Left renal cortex interstitium (tissue), 4 donors: ENCODE measurements around the gene FUZ. TPM values are rescaled to one million over a fixed set of nuclear protein-coding genes. Genes with fewer than 3 reads are reported as not detected.
A peak's percentile ranks its signal among the peaks of the same experiment; 100 is the strongest.

ENCODE experiments used
- DNase-seq, 4 donors: peaks; one replicate each; pipeline ENCODE4 v3.0.0-alpha.2; 2013; ENCODE audit warnings: low read depth in 4 of 4, low spot score in 2 of 4, missing footprints in 1 of 4
- polyA plus RNA-seq, 4 donors: library from polyadenylated mRNA; unstranded; fragments of 120-200 nt; gene quantifications; one replicate each; pipeline ENCODE4 v1.2.1, GENCODE V29; 2013; ENCODE audit not compliant: insufficient read length in 4 of 4

Gene FUZ
- polyA plus RNA-seq, 4 donors, result 30.8 to 46.3 (median 39.4) TPM

DNA sequence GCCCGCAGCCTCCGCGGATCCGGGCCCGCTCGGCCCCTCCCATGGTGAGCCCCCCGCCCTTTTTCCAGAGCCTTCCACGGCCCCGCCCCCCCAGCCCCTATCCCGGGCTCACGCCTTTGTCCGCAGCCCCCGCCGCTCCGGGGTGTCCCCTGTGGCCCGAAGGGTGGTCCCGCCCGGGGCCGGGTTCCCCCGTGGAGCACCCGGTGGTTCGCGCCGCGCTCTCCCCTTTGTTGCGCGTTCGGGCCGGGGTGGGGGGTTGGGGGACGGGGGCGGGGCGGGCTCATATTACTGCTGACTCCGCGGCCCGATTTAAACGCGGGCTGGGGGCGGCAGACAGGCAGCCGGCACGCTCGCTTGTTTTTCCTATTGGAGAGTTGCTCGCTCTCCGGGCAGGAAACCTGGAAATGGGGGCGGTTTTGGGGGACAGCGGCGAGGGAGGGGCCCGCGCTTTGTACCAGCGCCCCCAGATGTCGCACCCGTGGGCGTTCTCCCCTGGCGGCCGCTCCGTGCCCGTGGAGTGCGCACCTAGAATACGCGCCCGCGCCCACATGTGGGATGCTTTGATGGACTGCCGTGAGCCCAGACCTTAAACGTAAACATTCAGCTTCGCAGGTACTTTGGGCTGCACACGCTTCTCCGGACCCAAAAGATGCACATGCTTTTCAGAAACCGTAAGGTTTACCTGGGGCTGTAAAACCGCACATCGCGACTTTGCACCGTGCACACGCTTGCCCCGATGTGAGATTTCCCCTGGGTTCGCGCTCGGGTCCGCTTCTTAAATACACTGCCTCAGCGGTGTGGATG is 38.6 kb upstream of the FUZ start:
- DNase-seq, result peak in 1 of 4 donors; percentile 31

DNA sequence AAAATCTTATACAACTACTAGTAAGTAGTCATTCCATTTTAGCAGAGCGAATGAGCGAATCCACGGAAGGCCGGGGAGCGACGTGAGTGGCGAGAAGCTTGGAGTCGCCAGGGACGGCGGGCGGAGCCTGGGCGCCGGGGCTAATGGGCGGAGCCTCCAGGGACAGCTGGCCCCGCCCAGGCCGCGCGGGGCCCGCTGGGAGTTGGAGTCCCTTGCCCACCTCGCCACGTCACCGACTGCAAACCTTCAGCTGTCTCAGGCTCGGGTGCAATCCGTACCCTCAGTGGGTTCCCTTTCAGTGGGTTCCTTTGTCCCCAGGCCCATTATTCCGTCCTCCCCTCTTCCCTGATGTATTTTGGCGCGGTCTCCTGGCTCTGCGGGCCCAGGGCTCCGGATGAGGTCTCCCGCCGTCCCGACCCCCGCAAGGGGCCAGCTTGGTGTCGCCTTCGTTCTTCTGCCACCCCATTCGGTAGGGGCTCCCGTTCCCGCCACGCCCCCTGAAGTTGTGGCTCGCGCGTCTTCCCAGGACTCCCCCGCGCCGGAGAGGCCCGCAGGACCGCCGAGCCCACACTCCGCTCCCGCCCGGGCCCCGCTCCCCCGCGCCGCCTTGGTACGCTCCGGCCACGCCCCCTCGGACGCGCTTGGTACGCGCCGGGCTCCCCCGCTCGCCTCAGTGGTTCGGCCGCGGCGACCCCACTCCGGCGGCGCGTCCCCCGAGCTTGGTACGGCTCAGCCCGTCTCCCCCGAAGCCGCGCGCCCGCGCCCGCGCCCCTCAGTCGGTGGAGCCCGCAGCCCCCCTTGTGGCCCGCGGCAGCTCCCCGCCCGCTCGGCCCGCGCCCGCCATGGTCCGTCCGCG is 37.6 kb upstream of the FUZ start, which contains the start of gene PTOV1:
PTOV1 (plus strand) TSS at position 673 of the 856 bp plus-strand sequence.
- DNase-seq, result peak; percentile 79 to 87 (median 82)

DNA sequence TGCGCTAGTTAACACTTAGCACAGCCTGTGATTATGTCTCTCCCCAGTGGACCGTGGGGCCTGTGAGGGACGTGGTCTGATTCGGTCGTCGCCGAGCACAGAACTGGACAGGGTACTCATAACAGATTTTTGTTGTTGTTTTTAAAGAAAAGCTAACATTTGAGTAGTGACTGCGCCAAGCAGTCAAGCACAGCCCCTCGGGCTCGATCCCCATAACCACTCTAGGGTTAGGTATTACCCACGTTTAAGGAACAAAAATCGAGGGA is 37.1 kb upstream of the FUZ start:
- no peak for DNase-seq

DNA sequence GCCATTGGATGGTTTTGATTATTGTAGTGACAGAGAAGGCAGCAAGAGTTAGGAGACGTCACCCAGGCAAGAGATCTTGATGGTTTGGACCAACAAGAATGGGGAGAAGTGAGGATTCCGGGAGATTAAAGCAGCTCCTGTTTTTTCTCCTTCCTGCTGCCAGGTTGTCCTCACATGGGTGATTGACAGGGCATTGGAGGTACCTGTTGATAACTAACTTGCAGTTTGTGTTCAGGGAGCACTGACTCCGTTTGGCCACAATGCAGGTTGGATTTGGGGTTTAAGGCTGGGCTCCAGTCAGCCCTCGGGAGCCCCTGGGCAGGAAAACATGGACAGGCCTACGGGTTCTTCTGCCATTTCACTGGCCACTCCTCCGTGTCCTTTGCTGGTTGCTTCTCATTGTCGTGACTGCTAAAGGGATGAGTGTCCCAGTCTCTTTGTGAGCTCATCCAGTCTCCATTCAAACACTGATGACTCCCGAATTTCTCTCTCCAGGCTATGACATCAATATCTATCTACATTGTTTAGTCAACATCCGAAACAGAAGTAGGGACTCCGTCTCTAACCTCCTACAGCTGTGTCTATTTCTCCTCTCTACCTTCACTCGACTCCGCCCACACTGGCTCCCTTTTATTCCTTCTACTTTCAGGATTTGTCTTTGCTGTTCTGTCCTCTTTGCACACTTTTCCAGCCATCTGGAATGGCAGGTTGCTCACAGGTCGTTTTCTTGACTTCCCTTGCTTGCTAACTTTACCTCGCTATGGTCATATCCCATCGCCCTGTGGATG is 36.5 kb upstream of the FUZ start:
- no peak for DNase-seq

DNA sequence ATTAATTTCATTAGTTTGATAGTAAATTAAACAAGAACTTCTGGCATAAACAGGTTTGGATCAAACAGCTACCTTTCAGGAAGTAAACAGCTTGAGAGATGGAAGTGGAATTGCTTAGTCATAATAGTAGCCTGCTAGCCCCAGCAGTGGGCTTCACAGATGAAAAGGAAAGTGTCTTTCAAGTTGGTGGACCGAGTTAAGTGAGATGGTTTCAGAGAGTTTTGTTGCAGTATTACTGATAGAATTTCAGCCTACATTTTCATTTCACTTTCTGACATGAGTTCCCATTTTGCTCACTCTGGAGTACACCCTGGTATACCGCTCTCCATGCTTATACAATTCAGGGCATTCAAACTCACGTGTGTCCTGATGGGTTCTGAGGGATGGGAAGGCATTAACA is 35.8 kb upstream of the FUZ start:
- no peak for DNase-seq

DNA sequence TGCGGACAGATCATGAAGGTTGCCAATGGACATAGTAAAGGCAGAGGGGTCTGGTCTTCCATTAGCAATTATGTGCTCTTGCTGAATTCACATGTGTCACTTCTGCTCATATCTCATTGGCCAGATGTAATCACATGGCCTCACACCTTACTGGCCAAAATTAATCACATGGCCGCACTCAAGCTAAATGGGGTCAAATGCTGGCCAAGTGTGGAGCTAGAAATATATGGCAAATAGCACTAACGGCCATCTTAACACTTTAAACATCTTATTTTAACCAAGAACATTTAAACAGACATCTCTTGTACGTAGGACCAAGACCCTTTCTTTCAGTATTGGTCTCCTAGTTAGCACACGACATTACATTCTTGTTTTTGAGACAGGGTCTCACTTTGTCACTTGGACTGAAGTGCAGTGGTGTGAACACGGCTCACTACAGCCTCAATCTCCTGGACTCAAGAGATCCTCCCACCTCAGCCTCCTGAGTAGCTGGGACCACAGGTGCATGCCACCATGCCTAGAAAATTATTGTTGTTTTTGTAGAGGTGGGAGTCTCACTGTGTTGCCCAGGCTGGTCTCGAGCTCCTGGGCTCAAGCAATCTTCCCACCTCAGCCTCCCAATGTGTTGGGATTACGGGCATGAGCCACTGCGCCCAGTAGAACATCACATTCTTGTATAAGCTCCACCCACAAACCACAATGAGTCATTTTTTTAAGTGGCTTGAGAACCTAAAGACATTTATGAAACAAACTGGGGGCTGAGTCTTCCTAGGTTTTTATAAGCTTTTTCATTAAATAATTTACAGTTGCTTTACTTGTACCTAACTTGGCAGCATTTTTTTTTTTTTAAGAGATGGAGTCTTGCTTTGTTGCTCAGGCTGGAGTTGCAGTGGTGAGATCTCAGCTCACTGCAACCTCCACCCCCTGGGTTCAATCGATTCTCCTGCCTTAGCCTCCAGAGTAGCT is 34.9 kb upstream of the FUZ start:
- DNase-seq, result no peak

DNA sequence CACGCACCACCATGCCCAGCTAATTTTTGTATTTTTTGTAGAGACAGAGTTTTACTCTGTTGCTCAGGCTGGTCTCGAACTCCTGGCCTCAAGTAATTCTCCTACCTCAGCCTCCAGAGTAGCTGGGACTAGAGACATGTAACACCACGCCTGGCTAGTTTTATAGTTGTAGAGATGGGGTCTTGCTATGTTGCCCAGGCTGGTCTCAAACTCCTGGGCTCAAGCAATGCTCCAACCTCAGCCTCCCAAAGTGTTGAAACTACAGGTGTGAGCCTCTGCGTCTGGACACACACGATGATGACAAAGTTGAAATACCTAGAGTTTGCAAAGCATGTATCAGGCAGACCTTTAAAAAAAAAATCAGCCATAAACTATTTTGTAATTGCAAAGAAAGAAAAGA is 33.3 kb upstream of the FUZ start:
- DNase-seq, result no peak

DNA sequence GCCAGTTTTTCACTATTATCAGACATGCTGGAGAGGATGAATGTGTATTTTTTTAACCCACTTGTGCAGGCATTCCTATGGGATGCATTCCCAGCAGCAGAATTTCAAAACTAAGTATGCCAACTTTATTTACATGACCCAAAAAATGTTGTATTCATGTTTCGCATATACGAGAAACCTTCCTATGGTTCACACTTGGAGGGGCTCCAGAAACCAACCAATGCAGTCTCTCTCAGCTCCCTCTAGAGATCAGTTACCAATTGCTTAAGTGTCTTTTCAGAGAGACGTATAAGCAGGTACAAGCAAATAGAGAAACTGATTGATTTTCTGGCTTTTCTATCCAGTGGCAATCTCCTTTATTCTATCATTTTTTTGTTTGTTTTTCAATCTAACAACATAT is 32.3 kb upstream of the FUZ start:
- DNase-seq, result no peak

DNA sequence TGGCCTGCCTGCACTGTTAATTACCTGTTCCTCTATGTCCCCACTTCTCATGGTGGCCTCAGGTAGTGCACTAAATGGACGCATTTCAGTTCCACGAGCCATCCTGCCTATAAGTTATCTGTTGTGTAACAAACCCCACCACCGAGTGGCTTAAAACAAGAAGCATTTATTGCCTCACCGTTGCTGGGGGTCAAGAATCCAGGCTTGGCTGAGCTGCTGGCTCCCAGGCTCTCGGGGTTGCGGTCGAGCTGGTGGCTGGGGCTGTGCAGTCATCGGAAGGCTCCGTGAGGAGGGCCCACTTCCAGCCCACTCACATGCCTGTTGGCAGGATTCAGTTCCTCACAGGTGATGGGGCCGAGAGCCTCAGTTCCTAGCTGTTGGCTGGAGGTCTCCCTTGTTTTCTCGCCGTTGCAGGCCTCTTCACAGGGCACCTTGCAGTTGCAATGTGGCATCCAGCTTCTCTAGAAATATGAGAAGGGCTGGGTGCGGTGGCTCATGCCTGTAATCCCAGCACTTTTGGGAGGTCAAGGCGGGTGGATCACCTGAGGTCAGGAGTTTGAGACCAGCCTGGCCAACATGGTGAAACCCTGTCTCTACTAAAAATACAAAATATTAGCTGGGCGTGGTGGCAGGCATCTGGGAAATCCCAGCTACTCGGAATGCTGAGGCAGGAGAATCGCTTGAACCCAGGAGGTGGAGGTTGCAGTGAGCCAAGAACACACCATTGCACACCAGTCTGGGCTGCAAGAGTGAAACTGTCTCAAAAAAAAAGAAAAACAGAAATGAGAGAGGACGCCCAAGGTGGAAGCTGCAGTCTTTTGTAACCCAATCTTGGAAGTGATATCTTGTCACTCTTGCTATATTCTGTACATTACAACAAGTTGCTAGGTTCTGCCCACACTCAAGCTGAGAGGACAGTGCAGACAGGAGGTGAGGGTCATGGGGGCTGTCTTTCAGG is 31.3 kb upstream of the FUZ start:
- DNase-seq, result no peak

DNA sequence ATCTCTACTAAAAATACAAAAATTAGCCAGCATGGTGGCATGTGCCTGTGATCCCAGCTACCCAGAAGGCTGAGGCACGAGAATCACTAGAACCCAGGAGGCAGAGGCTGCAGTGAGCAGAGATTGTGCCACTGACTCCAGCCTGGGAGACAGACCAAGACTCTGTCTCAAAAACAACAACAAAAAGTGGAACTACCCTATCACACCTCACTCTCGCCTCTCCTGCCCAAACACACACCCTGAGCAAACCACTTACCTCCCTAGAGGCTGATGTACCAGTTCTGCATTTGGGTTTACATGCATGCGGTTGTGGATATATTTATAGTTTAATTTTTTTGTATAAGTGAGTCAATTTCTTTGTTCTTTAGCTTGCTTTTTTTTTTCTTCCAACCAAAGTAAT is 30.2 kb upstream of the FUZ start:
- no peak for DNase-seq

DNA sequence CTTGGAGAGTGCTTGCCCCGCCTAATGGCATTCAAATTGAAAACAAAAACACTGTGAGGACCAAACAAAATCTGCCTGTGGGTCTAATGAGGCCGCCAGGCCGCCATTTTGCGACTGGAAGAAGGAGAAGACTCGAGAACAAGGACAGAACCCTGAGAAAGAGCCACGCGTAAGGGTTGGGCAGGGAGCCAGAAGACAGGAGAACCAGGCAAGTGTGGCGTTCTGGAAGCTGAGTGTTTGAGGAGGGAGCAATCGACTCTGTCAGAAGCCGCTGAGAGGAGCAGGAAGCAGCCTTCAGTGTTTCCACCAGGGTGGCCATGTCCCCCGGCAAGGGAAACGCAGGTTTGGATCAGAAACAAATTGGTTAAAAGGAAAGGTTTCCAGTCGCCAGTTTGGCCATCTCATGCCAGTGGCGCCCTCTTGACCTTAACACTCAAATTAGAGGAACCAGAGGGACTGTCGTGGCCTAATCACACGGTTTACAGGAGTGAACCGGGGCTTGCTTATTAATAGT is 27.7 kb upstream of the FUZ start:
- DNase-seq, result no peak

DNA sequence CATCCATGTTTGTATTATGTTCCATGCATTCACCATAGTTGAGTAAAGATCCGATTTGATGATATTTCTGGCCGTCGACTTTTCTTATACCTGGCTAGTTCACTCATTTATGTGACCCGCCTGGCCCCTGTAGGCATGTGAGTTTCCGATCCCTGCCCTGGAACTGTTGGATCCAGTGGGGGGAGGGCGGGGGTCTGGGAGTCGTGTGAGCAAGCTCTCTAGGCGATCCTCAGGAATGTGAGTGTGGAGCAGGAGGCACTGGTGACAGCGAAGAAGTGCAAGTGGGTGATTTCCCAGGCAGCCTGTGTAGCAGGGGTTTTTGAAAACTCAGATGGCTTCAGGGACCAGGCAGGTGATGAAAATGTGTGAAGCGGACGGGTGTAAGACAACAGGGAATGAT is 27.2 kb upstream of the FUZ start:
- no peak for DNase-seq

DNA sequence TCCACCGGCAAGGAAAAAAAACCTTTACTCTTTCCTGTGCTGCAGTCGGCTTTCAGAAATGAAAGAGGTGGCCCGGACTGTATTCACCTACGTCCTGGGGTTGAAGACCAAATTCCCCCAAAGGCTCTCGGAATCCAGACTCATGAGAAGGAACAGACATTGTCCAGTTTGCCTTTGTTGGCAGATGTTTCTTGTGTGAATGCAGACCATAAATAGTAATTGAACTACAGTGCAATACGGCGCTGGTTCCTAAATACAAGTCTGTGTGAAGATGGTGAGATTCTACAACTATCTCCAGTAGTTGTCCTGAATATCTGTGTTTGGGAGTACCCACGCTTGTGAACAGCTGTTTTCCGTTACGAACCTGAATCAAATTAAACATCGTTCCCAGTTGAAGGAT is 26.6 kb upstream of the FUZ start:
- DNase-seq, result no peak

DNA sequence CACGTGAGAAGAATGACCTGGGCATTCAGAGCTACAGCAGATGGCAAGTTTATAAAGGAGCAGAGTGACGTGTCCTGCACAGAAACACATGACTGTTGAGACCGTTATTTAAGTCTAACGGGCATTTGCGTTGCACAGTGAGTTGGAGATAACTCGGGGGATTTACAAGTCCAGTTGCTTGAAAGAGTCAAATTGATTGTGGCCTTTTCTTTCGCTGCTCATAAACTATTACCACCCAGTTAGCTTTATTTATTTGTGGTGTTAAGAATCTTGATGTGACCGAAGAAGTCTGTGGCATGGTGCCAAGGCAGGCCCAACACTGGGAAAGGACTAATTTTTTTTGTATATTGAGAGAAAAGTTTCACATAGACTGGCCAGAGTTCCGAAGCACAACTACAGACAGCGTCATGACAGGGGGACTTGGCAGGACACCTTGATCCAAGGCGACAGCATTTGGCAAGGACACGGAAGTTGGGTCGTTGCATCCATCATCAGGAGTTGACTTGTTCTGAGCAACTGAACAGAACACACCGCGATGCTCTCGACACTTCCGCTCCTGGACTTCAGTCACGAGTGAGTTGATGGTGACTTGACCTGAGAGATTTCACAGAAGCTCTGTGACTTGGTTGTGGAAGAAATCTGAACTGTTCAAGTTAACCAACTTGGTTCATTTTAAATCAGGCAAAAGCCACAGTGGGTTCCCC is 25.9 kb upstream of the FUZ start:
- DNase-seq, result no peak

DNA sequence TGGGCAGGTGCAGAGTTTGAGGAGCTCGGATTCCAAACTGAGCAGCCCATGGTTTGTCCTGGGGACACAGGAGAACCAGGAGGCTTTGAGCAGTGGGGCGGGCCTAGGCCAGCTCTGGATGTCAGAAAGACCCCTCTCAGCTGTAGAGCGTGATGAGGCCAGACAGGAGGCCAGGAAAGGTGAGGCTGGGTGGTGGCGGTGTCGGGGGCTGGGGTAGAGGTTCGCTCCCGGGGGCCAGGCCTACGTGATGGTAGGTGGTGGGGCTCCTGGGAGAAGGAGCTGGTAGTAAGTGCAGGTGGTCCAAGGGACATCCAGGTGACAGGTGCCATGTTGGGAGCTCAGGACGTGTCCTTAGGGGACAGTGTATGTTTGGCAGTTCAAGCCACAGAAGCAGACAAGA is 24.3 kb upstream of the FUZ start:
- no peak for DNase-seq

DNA sequence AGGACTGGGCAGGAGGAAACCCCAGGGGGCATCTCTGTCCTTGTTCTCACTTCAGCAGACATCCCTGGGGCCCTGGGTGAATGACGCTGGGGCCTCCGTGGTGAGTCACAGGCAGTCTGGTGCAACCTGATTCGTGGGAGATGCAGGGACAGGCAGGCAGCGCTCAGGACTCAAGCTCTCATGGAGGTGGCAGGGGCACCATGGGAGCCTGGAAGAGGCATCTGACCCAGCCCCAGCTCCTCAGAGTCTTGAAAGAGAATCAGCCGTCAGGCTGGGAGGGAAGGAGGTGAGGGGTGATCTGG is 23.9 kb upstream of the FUZ start:
- DNase-seq, result no peak

DNA sequence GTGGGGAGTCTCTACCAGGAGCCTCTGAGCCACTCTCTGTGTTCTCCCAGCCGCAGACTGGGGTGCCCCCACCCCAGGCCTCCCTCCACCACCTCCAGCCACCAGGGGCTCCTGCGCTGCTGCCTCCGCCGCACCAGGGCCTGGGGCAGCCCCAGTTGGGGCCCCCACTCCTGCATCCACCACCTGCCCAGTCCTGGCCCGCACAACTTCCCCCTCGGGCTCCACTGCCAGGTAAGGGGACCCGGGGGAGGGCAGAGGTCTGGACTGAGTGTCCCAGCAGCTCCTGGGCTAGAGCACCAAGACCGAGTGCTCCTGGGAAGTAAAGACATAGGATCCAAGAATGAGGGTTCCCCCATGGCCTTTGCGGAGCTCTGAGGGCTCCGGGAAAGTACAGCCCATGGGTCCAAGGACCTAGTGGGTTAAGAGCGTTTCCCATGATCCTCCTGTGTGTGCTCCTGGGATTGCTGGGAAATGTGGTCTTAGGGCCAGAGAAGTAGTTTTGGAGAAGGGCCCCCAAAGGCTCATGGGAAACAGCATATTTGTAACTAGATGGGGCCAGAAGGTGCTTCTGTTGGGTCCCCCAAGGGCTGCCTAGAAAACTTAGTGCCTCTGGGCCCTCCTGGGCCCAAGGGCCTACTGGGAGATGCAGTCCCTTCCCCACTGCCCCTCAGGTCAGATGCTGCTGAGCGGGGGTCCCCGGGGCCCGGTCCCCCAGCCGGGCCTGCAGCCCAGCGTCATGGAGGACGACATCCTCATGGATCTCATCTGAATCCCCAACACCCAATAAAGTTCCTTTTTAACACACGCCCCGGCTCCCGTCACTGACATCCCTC is 23.3 kb upstream of the FUZ start:
- no peak for DNase-seq

DNA sequence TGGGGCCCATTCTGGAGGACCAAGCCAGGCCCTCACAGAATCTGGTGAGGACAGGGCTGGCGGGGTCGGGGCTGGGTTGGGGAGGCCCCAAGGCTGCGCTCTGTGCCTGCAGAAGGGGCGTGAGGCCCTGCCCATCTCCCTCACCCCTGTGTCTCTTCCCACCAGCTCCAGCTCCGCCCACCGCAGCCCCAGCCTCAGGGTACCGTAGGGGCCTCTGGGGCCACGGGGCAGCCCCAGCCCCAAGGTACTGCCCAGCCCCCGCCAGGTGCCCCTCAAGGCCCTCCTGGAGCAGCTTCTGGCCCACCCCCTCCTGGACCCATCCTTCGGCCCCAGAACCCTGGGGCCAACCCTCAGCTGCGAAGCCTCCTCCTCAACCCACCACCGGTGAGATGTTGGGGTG is 22.5 kb upstream of the FUZ start:
- DNase-seq, result no peak
